Hepatocyte (in vitro differentiated cells): ENCODE measurements around the gene SGCD.

Source experiments
- EZH2 ChIP-seq: fragments of 200-600 bp; sonication (generic); IDR thresholded peaks from 2 replicates; pipeline ENCODE4 v1.6.1; 2016; ENCODE audit warnings: antibody characterized with exemption, mild to moderate bottlenecking, borderline replicate concordance
- EZH2phosphoT487 ChIP-seq: fragments of 200-600 bp; sonication (generic); IDR thresholded peaks from one replicate; pipeline ENCODE4 v1.6.1; 2018; ENCODE audit warnings: antibody characterized with exemption, mild to moderate bottlenecking, low read depth, moderate library complexity; ENCODE audit not compliant: unreplicated experiment, severe bottlenecking
- TF ChIP-seq, protein P1 (sequence below): fragments of 200-600 bp; sonication (generic); IDR thresholded peaks from 2 replicates; pipeline ENCODE4 v1.5.1; 2016; ENCODE audit warnings: antibody characterized with exemption, mild to moderate bottlenecking; ENCODE audit not compliant: poor library complexity

- TF ChIP-seq, protein P1, sequence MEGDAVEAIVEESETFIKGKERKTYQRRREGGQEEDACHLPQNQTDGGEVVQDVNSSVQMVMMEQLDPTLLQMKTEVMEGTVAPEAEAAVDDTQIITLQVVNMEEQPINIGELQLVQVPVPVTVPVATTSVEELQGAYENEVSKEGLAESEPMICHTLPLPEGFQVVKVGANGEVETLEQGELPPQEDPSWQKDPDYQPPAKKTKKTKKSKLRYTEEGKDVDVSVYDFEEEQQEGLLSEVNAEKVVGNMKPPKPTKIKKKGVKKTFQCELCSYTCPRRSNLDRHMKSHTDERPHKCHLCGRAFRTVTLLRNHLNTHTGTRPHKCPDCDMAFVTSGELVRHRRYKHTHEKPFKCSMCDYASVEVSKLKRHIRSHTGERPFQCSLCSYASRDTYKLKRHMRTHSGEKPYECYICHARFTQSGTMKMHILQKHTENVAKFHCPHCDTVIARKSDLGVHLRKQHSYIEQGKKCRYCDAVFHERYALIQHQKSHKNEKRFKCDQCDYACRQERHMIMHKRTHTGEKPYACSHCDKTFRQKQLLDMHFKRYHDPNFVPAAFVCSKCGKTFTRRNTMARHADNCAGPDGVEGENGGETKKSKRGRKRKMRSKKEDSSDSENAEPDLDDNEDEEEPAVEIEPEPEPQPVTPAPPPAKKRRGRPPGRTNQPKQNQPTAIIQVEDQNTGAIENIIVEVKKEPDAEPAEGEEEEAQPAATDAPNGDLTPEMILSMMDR, result no peak
- TF ChIP-seq EZH2 (no peak), EZH2phosphoT487 (no peak)
Measured at GRCh38 chr5:156322666-156323065, 4.3 kb upstream of the SGCD start.
